ENCODE data around the gene USP22.

The USP22 gene

GRCh38 chr17:21007646-21008045 is 35.2 kb downstream of the USP22 start:
- H3K27me3 ChIP-seq (replicated peaks; ENCODE audit: insufficient read depth, low read length): no peaks in the 10 kb centered on the region
- DNase-seq: no peak
- no peak overlapping the region for H3K4me2 ChIP-seq (ENCODE audit: low read depth, low read length)
- H2AFZ ChIP-seq (ENCODE audit: low read length): no peak overlapping the region
- no peak overlapping the region for H3K27ac ChIP-seq (ENCODE audit: low read length)
- no peak overlapping the region for H3K4me3 ChIP-seq (ENCODE audit: low read length)
- H3K4me1 ChIP-seq (ENCODE audit: low read length): no peaks in the 10 kb centered on the region
- no peaks in the 10 kb centered on the region for H3K9me3 ChIP-seq (replicated peaks; ENCODE audit: insufficient read depth, low read length)
- peaks cover 43% of the 10 kb centered on the region for H3K36me3 ChIP-seq (replicated peaks; ENCODE audit: insufficient read depth, low read length)
- H3K79me2 ChIP-seq (ENCODE audit: low read length): peaks cover 63% of the 10 kb centered on the region
- peaks cover 6% of the 10 kb centered on the region; the same call in 1 of the 2 replicates for H4K20me1 ChIP-seq (ENCODE audit: insufficient read depth, low read length)
- H3F3A ChIP-seq (ENCODE audit: insufficient read depth, low read length): no peaks in the 10 kb centered on the region
- H3K9ac ChIP-seq (ENCODE audit: low read length): no peak overlapping the region
- no peaks in the 10 kb centered on the region for H3K9me2 ChIP-seq (replicated peaks; ENCODE audit: insufficient read depth, low read length)
- TF ChIP-seq CTCF (IDR thresholded peaks at IDR 0.05; ENCODE audit: low read length) (no peak), EZH2 (optimal IDR thresholded peaks at IDR 0.05; ENCODE audit: low read depth, low read length) (no peak), EZH2phosphoT487 (IDR thresholded peaks at IDR 0.05; ENCODE audit: low read length) (no peak)

GRCh38 chr17:21005803-21006202 is 37.0 kb downstream of the USP22 start:
- no peaks in the 10 kb centered on the region for H3K27me3 ChIP-seq (replicated peaks; ENCODE audit: insufficient read depth, low read length)
- H3K9ac ChIP-seq (ENCODE audit: low read length): no peak overlapping the region
- H3K9me2 ChIP-seq (replicated peaks; ENCODE audit: insufficient read depth, low read length): no peaks in the 10 kb centered on the region
- H3K9me3 ChIP-seq (replicated peaks; ENCODE audit: insufficient read depth, low read length): no peaks in the 10 kb centered on the region
- H3K4me1 ChIP-seq (ENCODE audit: low read length): no peaks in the 10 kb centered on the region
- DNase-seq: no peak
- H3F3A ChIP-seq (ENCODE audit: insufficient read depth, low read length): no peaks in the 10 kb centered on the region
- H3K79me2 ChIP-seq (ENCODE audit: low read length): peaks cover 50% of the 10 kb centered on the region
- no peak overlapping the region for H3K4me2 ChIP-seq (ENCODE audit: low read depth, low read length)
- peaks cover 37% of the 10 kb centered on the region for H3K36me3 ChIP-seq (replicated peaks; ENCODE audit: insufficient read depth, low read length)
- H2AFZ ChIP-seq (ENCODE audit: low read length): no peak overlapping the region
- no peak overlapping the region for H3K4me3 ChIP-seq (ENCODE audit: low read length)
- H3K27ac ChIP-seq (ENCODE audit: low read length): no peak overlapping the region
- H4K20me1 ChIP-seq (ENCODE audit: insufficient read depth, low read length): 0 out of 2 replicates have a peak, but pooled peaks cover 3% of the 10 kb centered on the region
- no peak for TF ChIP-seq CTCF (IDR thresholded peaks at IDR 0.05; ENCODE audit: low read length)
- TF ChIP-seq EZH2 (optimal IDR thresholded peaks at IDR 0.05; ENCODE audit: low read depth, low read length): no peak
- no peak for TF ChIP-seq EZH2phosphoT487 (IDR thresholded peaks at IDR 0.05; ENCODE audit: low read length)

GRCh38 chr17:21005367-21005766 is 37.4 kb downstream of the USP22 start:
- H3K27ac ChIP-seq (ENCODE audit: low read length): no peak overlapping the region
- TF ChIP-seq EZH2phosphoT487 (IDR thresholded peaks at IDR 0.05; ENCODE audit: low read length): no peak
- no peak for TF ChIP-seq CTCF (IDR thresholded peaks at IDR 0.05; ENCODE audit: low read length)
- no peak for TF ChIP-seq EZH2 (optimal IDR thresholded peaks at IDR 0.05; ENCODE audit: low read depth, low read length)
- H3K4me1 ChIP-seq (ENCODE audit: low read length): no peaks in the 10 kb centered on the region
- H3K4me2 ChIP-seq (ENCODE audit: low read depth, low read length): no peak overlapping the region
- H3K36me3 ChIP-seq (replicated peaks; ENCODE audit: insufficient read depth, low read length): peaks cover 37% of the 10 kb centered on the region
- DNase-seq: no peak
- 0 out of 2 replicates have a peak, but pooled peaks cover 2% of the 10 kb centered on the region for H3F3A ChIP-seq (ENCODE audit: insufficient read depth, low read length)
- H4K20me1 ChIP-seq (ENCODE audit: insufficient read depth, low read length): 0 out of 2 replicates have a peak, but pooled peaks cover 3% of the 10 kb centered on the region
- no peaks in the 10 kb centered on the region for H3K9me3 ChIP-seq (replicated peaks; ENCODE audit: insufficient read depth, low read length)
- no peaks in the 10 kb centered on the region for H3K27me3 ChIP-seq (replicated peaks; ENCODE audit: insufficient read depth, low read length)
- H3K79me2 ChIP-seq (ENCODE audit: low read length): peaks cover 46% of the 10 kb centered on the region
- H3K9ac ChIP-seq (ENCODE audit: low read length): no peak overlapping the region
- H3K4me3 ChIP-seq (ENCODE audit: low read length): no peak overlapping the region
- no peaks in the 10 kb centered on the region for H3K9me2 ChIP-seq (replicated peaks; ENCODE audit: insufficient read depth, low read length)
- no peak overlapping the region for H2AFZ ChIP-seq (ENCODE audit: low read length)
